Umbilical cord (tissue), 2 donors: ENCODE data around the gene KLK13. TPM values are rescaled to one million over a fixed set of nuclear protein-coding genes. Genes with fewer than 3 reads are reported as not detected.
A peak's percentile ranks its signal among the peaks of the same experiment; 100 is the strongest.

ENCODE experiments used
- DNase-seq: peaks from one replicate; pipeline ENCODE4 v3.0.0-alpha.2; 2015; ENCODE audit warnings: low spot score
- total RNA-seq: library from RNA; depleted of rRNA; stranded (reverse); fragments of >200 nt; gene quantifications from one replicate; pipeline ENCODE4 v1.2.3, GENCODE V29; 2014; ENCODE audit warnings: low replicate concordance; ENCODE audit not compliant: insufficient read depth

Gene KLK13, protein sequence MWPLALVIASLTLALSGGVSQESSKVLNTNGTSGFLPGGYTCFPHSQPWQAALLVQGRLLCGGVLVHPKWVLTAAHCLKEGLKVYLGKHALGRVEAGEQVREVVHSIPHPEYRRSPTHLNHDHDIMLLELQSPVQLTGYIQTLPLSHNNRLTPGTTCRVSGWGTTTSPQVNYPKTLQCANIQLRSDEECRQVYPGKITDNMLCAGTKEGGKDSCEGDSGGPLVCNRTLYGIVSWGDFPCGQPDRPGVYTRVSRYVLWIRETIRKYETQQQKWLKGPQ
- not detected for total RNA-seq

GRCh38 chr19:51064534-51065220, at the start of gene KLK13:
TSS of gene KLK13 (minus strand) at chr19:51065092. CDS start at chr19:51065067, 25 bp downstream.
- DNase-seq, result no peak

DNA sequence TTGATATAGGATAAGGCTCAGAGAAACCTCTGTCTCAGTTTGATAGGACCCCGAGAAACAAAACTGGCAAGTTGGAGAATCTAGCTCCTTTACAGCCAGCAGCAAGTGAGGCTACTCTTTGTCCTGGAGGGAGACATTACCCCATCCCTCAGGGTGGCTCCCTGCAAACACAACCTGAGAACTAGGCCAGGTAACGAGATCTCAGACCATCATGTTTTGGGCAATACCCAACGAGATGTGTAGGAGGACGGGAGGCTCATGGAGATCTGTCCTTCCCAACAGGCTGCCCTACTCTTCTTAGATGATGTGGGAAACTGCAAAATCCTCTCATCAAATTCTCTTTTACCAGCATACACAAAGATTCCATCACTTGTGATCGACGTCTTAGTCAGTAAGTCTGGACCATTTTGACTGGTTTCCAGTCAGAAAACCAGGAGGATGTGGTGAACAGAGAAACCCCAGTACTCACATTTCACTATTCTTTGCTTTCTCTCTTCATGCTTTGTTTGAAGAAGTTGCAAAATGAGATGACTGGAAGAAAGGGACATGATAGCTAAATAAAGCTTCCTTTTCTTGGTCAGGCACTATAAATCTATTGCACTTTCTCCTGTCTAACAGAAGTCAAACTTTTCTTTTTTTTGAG, 49.3 kb upstream of the KLK13 start:
- no peak for DNase-seq

- DNase-seq, result no peak
Measured at GRCh38 chr19:51111606-51112005, 46.7 kb upstream of the KLK13 start.

DNA sequence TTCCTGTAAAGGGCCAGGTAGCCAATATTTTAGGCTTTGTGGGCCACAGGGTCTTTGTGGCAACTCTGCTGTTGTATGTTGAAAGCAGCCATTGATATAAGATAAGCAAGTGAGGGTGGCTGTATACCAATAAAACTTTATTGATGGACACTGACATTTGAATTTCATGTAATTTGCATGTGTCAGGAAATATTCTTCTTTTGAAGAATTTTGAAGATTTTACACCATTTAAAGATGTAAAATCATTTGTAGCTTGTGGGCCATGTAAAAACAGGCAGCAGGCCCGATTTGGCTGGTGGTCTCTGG, 45.7 kb upstream of the KLK13 start:
- no peak for DNase-seq

DNA sequence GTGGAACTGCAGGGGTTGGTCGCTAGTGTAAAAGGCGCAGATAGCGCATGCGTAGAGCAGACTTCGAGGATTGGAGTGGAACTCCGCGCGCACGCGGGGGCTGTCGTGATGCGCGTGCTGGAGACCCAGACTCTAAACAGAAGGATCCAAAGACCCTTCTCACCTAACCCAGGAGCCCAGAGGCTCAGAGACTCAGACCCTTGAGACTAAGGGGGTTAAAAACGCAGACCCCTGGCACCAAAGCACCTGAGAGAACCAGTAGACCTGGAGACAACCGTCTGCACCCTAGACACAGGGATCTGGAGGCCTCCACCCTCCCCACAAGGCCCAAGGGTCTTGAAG, 43.9 kb upstream of the KLK13 start:
- DNase-seq, result no peak

GRCh38 chr19:51108066-51108804, 43.3 kb upstream of the KLK13 start, which contains the start of gene CTU1:
TSS of gene CTU1 (minus strand) at chr19:51108409. CDS start at chr19:51104569, 3,840 bp downstream.
- DNase-seq, result peak; percentile 100

DNA sequence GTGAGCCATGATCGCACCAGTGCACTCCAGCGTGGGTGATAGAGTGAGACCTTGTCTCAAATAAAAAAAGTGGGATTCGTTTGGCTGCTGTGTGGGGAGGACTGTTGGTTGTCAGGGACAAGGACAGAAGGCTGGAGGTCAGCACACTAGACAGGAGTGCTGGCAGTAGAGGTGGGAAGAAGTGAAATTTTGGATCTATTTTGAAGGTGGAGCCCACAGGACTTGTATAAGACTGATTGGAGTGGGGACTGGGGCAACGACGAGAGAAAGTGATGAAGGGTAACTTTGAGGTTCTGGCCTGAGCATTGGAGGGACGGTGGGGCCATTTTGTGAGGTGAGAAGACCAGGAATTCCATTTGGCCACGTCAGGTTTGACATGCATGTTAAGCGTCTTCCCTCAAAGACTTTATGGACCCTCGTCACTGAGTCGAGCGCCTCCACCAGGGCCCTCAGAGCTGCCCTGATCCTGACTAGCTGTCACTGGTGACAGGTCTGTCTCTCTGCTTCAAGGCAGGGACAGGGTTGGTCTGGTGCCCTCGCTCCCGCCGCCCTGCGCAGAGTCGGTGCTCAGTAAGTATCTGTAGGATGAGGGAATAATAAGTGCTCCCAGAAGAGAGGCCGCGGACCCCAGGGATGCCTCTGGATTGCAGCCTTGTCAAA, 42.6 kb upstream of the KLK13 start:
- DNase-seq, result no peak

DNA sequence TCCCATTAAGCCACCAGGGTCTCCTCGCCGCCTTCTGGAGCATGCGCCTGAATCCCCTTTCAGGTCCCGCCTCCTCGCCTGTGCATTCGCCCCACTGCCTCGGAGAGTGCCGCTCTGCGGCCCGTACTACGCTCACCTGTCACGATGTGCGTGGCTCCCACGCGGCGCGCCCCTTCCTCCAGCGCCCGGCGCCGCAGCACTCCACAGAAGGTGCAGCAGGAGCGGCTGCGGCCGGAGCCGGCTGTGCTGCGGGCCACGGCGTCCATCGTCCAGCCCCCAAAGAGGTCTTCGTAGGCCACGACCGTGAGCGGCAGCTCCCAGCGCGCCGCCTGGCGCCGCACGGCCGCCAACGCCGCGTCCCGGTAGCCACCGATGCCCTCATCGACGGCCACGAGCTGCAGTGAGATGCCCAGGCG, 39.0 kb upstream of the KLK13 start:
- no peak for DNase-seq

- no peak for DNase-seq
Measured at GRCh38 chr19:51102991-51103390, 38.1 kb upstream of the KLK13 start.

DNA sequence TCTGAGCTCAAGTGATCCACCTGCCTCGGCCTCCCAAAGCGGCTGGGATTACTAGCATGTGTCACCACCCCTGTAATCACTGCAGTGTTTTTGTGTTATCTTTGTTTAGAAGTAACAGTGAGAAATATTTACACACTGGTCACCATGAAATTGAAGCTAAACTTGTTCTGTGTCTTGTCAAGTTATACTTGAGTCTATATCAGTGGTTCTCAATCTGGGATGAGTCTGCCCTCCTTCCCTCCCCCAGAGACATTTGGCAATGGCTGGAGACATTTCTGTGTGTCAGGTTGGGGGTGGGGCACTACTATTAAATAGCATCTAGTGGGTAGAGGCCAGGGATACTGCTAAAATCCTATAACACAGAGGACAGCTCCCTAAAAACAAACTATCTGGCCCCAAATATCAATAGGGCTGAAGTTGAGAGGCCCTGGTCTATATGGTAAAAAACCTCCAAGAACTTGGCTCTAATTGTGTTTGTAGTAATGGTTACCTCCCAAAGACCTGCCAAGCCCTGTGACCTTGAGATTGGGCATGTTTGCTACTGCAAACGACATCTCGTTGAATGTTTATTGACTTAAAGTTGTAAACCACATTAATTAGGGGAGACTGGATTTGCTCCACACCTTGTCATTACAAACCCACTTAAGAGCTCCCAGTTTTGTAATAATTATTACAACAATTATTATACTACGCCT, 36.4 kb upstream of the KLK13 start:
- no peak for DNase-seq

DNA sequence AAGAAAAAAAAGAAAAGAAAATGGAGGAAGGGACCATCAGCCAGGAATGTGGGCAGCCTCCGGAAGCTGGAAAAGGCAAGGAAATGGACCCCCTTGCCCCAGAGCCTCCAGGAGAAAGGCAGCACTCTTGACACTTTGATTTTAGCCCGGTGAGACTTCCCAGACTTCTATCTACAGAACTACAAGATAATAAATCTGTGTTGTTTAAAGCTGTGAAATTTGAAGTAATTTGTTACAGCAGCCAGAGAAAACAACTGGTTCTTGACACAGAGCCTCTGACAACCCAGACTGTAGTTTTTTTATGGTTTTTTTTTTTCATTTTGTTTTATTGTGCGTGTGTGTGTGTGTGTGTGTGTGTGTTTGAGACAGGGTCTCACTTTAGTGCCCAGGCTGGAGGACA, 35.7 kb upstream of the KLK13 start:
- no peak for DNase-seq

GRCh38 chr19:51099047-51099382, 34.1 kb upstream of the KLK13 start:
- no peak for DNase-seq

DNA sequence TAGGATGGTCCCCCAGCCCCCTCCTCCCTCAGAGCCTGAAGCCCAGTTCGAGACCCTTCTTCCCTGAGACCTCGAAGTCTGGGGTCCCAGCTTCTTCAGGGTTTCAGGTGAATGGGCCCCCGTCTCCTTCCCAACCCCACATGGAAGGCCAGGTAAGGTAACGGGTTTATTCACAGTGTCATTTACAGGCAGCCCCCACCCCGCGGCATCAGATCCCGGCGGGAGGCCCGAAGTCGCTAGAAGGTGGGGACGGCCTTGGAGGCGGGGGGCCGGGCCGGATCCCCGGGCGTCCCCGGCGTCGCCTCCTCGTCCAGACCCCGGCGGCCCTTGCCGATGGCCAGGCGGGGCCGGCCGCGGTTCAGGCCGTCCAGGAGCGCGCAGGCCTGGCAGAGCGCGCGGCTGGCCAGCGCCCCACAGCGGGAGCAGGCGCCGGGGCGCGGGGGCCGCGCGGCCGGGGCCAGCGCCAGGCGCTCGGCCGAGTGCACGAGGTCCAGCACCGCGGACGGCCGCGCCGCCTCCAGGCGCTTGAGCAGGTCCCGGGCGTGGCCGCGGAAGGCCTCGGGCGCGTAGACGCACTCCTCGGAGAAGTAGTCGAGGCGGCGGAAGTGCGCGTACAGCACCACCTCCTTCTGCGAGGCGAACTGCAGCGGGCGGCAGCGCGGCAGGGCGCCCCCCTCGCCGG, 33.6 kb upstream of the KLK13 start:
- peak; percentile 32 for DNase-seq

DNA sequence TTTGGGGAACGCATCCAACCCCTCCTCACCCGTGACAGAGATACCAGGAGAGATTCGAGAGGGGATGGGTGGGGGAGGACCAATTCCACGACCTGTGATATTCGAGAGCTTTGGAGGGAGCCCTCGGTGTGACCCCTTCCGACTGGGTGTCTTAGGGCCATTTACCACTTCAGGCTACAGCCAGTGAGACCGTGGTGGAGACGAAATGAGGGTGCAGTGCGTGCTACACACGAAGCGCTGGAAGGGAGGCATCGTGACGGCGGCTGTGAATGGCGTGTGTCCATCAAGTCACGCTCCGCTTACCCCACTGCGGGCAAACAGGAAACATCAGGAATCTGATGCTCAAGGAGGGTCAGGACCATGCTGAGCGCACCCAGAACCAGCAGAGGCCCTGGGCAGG, 32.9 kb upstream of the KLK13 start:
- no peak for DNase-seq

- DNase-seq, result no peak
Measured at GRCh38 chr19:51097166-51097738, 32.4 kb upstream of the KLK13 start.

DNA sequence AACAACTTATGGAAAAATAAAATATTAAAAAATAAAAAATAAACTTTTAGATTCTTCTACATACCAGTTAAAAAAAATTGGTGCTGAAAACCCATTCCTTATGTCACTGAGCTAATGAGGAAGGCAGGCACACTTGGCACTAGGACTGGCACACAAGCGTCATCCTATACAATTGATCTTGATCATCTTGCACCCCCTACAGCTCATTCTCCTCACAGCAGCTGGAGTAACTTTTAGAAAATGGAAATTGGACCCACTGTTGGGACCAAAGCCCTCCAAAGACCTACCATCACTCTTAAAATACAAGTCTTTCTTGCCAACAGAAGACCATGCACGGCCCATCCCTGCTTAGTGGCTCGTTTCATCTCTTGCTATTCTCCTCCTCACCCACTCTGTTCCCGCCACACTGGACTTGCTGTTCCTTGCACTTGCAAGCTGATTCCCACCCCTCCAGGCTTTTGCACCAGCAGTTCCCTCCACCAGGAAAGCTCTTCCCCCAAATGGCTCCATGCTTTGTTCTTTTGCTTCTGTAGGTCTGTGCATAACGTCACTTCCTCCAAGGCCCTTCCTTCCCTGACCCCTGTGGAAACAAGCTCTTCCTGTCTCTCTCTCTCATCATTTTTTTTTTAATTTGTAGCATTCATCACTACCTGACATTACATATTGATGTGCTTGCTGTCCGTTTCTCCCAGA, 31.7 kb upstream of the KLK13 start:
- no peak for DNase-seq

GRCh38 chr19:51094696-51095279, 29.9 kb upstream of the KLK13 start:
- DNase-seq, result no peak

GRCh38 chr19:51093510-51094345, 28.8 kb upstream of the KLK13 start:
- no peak for DNase-seq
